ENCODE data around the gene ITIH1.
"Not testable (repeated sequence)": the region's sequence is repeated elsewhere in the genome, so short reads cannot be mapped to it uniquely, and the experiment has no call there.

The ITIH1 gene

GRCh38 chr3:52774901-52775864 lies 2.2 kb upstream of the ITIH1 start:
- no peak for DNase-seq (ENCODE audit: low read depth in 2 of 2)

GRCh38 chr3:52775877-52776276 lies 1.5 kb upstream of the ITIH1 start:
- DNase-seq (ENCODE audit: low read depth in 2 of 2): no peak

DNA sequence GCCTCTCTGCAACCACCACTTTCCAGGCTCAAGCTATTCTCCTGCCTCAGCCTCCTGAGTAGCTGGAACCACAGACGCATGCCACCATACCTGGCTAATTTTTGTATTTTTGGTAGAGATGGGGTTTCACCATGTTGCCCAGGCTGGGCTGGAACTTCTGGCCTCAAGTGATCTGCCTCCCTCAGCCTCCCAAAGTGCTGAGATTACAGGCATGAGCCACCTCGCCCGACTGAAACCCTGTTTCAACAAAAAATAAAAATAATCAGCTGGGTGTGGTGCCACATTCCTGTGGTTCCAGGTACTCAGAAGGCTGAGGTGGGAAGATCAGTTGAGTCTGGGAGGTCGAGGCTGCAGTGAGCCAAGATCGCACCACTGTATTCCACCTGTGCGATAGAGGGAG lies 913 bp upstream of the ITIH1 start:
- not testable (repeated sequence) for DNase-seq (ENCODE audit: low read depth in 2 of 2)

DNA sequence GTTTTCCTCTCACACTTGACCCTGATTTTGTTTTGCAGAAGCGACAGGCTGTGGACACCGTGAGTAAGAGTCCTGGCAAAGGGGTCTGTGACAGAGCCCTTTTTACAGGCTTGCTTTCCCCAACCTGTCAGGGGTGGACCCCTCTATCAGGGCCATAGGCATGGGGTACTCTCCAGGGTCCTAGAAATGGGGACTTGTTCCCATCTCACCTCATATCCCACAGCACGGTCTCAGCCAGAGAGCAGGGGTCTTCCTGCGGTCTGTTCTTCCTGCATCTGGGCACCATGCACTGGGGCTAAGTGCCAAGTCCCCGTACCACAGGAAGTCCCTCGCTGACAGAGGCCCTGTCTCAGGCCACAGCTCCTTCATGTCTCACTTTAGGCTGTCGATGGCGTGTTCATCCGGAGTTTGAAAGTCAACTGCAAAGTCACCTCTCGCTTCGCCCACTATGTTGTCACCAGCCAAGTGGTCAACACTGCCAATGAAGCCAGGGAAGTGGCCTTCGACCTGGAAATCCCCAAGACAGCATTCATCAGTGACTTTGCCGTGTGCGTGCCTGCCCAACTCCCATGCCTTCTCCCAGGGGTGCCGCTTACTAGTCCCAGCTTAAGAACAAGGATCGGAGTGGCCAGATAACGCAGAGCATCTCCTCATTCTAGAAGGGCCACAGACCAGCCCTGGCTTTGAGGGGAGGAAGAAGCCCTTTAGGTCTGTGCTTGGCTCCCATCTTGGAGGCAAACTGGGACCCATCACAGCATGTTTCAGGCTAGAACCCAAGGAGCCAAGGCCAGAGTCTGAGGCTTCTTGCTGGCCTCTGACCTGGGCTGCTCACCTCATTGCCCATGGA lies 783 bp downstream of the ITIH1 start:
- DNase-seq (ENCODE audit: low read depth in 2 of 2): no peak

GRCh38 chr3:52779011-52779836 lies 1.8 kb downstream of the ITIH1 start:
- no peak for DNase-seq (ENCODE audit: low read depth in 2 of 2)

DNA sequence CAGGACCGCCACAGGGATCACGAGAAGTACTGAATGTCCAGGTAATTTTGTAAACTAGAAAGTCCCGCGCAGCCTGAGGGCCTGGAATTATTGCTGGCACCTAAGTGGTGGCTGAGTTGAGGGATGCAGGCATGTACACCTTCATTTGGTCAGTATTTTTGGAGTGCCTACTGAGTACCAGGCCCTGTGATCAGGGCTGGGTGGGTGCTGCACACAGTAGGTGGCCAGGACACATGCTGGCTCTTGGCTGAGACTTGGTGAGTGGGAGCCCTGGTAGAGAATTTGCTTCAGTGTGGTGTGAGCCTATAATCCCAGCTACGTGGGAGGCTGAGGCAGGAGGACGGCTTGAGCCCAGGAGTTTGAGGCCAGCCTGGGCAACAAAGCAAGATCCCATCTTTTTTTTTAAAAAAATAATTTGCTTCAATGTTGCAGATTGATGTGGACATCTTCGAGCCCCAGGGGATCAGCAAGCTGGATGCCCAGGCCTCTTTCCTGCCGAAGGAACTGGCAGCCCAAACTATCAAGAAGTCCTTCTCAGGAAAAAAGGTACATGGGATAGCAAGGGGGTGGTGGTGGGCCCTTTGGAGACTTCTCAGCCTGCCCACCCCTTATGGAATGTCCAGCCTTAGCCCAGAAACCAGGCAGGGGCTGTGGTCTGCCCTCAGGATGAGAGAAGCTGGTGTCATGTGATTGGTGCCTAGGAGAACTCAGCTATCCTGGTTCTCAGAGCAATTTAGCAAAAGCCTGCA lies 2.6 kb downstream of the ITIH1 start:
- DNase-seq (ENCODE audit: low read depth in 2 of 2): no peak

- DNase-seq (ENCODE audit: low read depth in 2 of 2): no peak
Observed at GRCh38 chr3:52781741-52782140, 4.3 kb downstream of the ITIH1 start.

DNA sequence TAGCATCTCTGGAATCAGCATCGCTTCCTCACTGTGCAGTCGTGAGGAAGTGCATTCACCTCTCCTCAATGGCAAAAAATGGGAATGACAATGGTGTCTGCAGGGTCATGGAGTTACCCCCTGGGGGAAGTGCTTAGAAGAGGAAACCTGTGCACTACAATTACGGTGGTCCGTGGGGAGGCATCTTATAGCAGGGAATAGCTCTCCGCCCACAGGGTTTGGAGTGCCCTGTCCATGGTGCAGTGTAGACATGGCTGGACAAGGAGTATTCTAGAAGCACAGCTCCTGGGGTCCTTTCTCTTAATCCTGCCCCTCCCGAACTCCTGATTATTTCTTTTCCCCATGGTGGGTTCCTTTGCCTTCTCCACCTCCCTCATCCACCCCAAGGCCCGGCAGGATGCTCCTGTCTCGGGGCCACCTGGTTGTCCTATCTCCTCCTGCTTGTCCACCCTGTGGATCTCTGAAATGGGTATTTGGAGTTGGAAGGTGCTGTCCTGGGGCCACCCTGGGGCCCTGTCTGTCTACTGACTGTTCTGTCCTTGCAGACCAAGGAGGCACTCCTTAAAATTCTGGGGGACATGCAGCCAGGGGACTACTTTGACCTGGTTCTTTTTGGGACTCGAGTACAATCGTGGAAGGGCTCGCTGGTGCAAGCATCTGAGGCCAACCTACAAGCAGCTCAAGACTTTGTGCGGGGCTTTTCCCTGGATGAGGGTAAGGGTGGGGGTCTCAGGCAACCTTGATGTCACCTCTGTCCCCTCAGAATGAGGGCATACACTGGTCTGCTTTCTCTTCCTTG lies 5.2 kb downstream of the ITIH1 start:
- no peak for DNase-seq (ENCODE audit: low read depth in 2 of 2)

DNA sequence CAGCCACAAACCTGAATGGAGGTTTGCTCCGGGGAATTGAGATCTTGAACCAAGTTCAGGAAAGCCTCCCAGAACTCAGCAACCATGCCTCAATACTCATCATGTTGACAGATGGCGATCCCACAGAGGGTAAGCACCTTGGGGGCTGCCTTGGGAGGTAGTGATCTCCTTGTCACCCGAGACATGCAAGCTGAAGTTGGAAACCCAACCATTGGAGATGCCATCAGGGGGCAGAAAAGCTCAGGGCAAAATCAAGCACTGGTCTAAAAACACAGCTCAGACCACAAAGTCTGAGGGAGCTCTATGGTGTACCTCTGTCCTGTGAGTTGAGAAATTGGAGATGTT lies 5.8 kb downstream of the ITIH1 start:
- no peak for DNase-seq (ENCODE audit: low read depth in 2 of 2)

DNA sequence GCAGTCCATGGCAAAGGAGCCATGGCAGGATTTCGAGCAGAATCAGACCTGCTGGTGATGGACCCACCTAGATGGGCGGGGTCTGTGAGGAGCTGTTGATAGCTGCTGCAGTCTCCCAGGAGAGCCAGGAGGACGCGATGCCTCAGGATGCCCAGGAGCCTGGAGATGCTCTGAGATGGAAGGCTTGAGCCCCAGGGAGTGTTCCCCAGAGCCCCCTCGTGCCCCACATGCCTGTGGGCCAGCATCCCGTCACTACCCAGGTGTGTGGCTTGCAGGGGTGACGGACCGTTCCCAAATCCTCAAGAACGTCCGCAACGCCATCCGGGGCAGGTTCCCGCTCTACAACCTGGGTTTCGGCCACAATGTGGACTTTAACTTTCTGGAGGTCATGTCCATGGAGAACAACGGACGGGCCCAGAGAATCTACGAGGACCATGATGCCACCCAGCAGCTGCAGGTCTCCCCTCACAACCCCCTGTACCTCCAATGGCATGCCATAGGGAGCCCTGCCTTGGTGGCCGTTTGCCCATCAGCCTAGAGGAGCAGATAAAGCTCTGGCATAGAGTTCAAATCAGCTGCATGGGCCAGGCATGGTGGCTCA lies 6.7 kb downstream of the ITIH1 start:
- DNase-seq (ENCODE audit: low read depth in 2 of 2): no peak

DNA sequence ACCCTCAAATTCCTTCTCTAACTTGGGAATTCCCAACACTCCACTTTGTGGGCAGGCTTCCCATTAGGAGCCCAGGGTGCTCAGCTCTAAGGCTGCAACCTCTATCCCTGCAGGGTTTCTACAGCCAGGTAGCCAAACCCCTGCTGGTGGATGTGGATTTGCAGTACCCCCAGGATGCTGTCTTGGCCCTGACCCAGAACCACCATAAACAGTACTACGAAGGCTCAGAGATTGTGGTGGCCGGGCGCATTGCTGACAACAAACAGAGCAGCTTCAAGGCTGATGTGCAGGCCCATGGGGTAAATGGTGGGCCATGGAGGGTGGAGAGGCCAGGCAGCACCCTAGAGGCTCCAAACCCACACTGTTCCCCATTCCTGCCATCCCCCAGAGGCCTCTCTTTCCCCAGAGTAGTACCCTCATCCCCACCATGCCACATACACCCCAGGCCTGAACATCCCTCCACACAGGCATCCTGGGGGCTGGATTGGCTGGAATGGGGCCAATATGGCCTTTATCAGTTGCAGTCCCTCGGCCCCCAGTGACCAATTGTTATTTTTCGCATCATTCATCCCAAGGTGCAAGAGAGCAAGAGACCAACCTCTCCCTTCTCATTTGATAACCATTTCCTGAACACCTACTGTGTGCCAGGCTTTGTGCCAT lies 7.7 kb downstream of the ITIH1 start:
- no peak for DNase-seq (ENCODE audit: low read depth in 2 of 2)

GRCh38 chr3:52786330-52787215 lies 9.2 kb downstream of the ITIH1 start:
- DNase-seq (ENCODE audit: low read depth in 2 of 2): no peak

DNA sequence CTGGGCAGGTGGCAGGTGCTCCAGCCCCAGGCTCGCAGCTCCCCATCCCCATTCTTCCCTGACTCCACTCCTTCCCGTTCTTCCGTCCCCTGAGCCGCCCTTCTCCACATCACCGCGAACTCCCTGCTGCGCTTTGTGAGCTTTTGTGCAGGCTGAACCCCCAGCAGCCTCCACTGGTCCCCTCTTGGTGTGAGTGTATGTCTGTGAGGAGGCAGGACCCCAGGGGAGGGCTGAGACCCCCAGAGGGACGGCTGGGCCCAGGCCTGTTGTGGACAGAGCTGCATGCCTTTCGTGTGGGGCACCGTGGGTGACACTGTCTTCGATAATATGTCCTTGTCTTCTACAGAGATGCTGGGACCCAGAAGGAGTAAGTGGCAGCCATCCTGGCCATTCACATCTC lies 9.8 kb downstream of the ITIH1 start:
- DNase-seq (ENCODE audit: low read depth in 2 of 2): no peak

- DNase-seq (ENCODE audit: low read depth in 2 of 2): no peak
Observed at GRCh38 chr3:52787672-52788625, 10.6 kb downstream of the ITIH1 start.

DNA sequence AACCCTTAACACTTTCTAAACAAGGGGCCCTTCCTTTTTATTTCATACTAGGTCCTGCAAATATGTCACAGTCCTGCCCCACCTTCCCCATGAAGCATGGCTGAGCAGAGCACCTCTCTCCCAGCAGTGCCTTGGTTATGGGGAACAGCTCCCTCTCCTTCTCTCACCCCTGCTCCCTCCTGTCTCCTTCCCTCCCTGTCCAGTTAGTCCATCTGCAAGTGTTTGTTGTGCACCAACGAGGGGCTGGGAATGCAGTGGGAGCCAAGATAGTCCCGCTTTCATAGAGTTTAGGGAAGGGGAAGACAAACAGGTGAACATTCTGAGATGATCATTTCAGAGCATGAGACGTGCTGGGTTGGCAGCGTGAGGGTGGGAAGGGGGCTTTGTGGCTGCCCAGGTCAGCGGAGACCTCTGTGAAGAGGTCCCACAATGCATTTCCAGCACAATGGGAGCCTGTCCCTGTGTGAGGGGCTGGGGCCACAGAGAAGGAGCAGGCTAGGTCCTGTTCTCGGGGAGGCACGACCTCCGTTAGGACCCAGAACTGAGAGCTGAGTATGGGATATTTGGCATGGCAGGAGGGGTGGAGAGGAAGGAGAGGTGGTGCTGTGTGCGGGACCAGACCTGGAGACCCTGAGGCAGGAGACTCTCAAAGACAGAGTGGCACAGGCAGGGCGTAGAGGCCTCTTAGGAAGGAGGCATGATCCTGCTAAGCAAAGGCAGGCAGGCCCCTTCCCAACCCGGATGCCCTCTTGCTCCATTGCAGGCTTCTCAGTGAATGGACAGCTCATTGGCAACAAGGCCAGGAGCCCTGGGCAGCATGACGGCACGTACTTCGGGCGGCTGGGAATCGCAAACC lies 11.7 kb downstream of the ITIH1 start:
- no peak for DNase-seq (ENCODE audit: low read depth in 2 of 2)

GRCh38 chr3:52789746-52790040 lies 12.3 kb downstream of the ITIH1 start:
- no peak for DNase-seq (ENCODE audit: low read depth in 2 of 2)

- no peak for DNase-seq (ENCODE audit: low read depth in 2 of 2)
Observed at GRCh38 chr3:52790337-52790736, 12.9 kb downstream of the ITIH1 start.
